Coronary artery (tissue), 2 donors: ENCODE results near the gene SLC6A11.

Experiments
- DNase-seq: peaks from one replicate; pipeline ENCODE4 v3.0.0-alpha.2; 2017; ENCODE audit warnings: low spot score
- H3K27ac ChIP-seq, 2 donors: fragments of 200-600 bp; sonication (generic); one replicate each; pipeline ENCODE4 v1.5.1; 2016 to 2019
- H3K4me3 ChIP-seq: fragments of 200-600 bp; sonication (generic); 2 replicates; pipeline ENCODE4 v1.5.1; 2016; ENCODE audit warnings: mild to moderate bottlenecking, moderate library complexity
- TF ChIP-seq, protein P1 (sequence below): fragments of 200-600 bp; sonication (generic); IDR thresholded peaks from one replicate; pipeline ENCODE4 v1.5.1; 2019; ENCODE audit warnings: antibody characterized with exemption

SLC6A11 gene

DNA sequence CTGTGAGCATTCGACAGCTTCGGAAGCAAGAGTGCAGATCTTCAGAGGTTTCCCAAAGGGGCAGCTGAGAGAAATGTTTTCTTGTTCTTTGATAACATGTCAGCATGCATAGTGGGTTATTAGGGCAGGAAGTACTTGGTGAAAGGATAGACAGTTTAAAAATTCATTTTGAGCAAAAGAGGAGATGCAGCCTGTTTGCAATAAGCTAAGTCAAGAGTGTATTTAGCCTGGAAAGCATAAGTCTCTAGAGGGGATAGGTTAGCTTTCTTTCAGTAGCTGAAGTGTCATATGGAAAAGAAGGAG, 7.4 kb downstream of the SLC6A11 start:
- DNase-seq = no peak
- no peak overlapping the region for H3K4me3 ChIP-seq
- TF ChIP-seq, protein P1, sequence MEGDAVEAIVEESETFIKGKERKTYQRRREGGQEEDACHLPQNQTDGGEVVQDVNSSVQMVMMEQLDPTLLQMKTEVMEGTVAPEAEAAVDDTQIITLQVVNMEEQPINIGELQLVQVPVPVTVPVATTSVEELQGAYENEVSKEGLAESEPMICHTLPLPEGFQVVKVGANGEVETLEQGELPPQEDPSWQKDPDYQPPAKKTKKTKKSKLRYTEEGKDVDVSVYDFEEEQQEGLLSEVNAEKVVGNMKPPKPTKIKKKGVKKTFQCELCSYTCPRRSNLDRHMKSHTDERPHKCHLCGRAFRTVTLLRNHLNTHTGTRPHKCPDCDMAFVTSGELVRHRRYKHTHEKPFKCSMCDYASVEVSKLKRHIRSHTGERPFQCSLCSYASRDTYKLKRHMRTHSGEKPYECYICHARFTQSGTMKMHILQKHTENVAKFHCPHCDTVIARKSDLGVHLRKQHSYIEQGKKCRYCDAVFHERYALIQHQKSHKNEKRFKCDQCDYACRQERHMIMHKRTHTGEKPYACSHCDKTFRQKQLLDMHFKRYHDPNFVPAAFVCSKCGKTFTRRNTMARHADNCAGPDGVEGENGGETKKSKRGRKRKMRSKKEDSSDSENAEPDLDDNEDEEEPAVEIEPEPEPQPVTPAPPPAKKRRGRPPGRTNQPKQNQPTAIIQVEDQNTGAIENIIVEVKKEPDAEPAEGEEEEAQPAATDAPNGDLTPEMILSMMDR = no peak
- H3K27ac ChIP-seq = no peak overlapping the region

DNA sequence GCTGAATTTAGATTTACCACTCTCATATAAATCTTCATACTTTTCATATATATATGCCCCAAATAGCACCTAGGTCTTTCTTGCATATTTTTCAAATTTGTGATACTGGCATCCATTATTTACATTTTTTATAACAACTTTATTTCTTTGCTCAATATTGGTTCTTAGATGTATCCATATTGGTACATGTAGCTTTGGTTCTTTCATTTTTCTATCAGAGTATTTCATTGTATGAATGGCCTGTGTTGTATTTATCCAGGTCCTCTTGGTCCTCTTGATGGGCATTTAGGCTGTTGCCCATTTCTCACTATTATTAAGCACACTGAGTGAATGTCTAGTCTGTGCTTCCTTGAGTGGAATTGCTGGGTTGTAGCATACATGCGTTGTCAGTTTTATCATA, 8.4 kb downstream of the SLC6A11 start:
- Histone ChIP-seq H3K4me3 (no peak overlapping the region), H3K27ac (no peak overlapping the region)
- TF ChIP-seq, protein P1 = no peak
- no peak for DNase-seq

DNA sequence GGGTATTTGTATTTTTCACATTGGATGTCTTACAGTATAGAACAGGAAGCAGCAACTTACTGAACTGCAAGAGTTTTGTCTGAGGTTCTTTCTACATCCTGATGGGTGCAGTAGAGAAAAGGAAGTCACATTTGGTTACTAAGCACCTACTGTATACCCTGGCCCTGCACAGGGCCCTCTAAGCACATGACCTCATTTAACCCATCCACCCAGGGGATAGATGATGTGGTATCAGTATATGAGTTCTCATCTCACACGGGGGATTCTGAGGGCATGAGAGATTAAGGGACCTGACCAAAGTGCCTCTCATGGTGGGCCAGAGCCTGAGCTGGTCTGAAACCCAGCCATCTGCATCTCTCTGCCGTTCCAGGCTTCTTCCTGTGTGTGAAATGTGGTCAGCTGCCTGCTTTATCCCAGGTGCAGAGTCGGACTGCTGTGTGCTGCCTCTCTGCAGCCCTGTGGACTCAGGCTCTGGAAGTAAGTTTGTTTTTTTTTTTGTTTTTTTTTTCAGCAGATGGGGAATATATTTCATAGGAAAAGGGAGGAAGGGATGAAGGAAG, 17.9 kb downstream of the SLC6A11 start:
- no peak overlapping the region for H3K27ac ChIP-seq
- H3K4me3 ChIP-seq = no peak overlapping the region
- TF ChIP-seq, protein P1 = no peak
- DNase-seq = peak; percentile 26

DNA sequence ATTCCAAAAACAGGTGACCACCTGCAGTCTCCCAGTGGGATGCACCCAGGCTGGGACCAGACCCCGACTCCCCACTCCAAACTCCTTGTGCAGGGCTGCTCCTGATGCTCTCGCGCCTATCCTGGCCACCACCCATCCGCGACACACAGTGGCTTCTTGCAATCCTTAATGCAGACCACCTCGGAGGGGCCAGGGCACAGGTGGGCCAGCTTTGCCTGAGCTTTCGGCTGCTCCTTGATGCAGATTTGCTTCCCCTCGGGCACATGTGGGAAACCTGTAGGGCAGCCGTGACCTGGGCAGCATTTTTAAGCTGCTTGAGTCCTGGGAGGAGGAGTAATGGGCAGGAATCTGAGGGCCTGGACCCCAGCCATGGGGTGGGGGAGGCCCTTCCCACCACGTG, 18.9 kb downstream of the SLC6A11 start:
- Histone ChIP-seq H3K27ac (no peak overlapping the region), H3K4me3 (no peak overlapping the region)
- TF ChIP-seq, protein P1 = no peak
- DNase-seq = peak; percentile 62

DNA sequence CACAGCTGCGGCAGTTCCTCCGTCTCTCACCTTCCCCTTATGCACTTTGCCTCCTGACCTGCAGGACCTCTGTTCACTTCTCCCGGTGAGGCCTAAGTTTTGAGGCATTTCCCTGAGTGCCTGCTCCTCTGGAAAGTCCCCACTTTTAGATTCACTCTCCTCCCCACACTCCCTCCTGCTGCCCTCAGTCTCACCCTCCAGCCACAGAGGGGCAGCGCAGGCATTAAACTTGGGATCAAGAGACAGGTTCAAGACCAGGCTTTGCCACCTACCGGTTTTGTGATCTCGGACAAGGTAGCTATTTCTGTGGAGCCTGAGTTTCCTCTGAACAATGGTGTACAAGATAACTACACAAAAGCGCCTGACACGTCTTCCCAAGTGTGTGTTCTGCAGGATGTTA, 19.4 kb downstream of the SLC6A11 start:
- TF ChIP-seq, protein P1 = no peak
- H3K27ac ChIP-seq = no peak overlapping the region
- no peak overlapping the region for H3K4me3 ChIP-seq
- peak; percentile 38 for DNase-seq

DNA sequence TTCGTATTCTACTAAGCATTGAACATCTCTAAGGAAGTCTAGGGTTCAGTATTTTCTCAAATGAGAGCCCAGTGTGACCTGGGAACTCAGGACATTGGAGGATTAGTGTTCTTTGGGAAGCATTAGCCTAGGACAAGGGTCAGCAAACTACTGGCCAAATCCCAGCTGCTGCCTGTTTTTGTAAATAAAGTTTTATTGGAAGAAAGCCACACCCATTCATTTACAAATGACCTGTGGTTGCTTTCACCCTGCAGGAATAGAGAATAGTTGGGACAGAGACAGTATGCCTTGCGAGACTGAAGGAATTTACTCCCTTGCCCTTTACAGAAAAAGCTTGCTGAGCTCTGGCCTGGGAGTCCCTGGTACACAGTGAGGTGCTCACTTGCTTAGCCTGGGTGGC, 20.6 kb downstream of the SLC6A11 start:
- peak; percentile 2 for DNase-seq
- TF ChIP-seq, protein P1 = no peak
- no peak overlapping the region for H3K4me3 ChIP-seq

DNA sequence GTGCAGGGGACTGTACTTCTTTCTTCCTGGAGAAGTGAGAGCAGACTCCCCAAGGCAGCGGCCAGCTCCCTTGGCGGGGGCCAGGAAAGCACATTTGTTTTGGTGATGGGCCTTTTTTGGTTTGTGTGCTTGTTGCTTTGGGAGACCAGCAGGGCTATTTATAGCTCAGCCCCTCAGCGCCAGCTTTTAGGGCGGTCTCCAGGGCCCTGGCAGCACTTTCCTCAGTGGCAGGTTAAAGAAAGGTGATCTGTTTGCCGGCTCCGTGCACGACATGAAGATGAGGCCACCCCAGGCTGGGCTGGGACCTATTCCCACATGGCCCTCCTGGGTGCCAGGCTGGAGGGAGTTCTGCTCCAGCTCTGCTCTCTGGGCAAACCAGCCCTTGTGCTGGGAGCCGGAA, 21.8 kb downstream of the SLC6A11 start:
- TF ChIP-seq, protein P1 = no peak
- Histone ChIP-seq H3K4me3 (no peak overlapping the region), H3K27ac (no peak overlapping the region)
- DNase-seq = no peak

More for the DNA sequence above, 20.6 kb downstream of the SLC6A11 start:
- H3K27ac ChIP-seq = no peak overlapping the region
